Large intestine (tissue), 3 donors: ENCODE measurements around the gene GEMIN5. TPM values are rescaled to one million over a fixed set of nuclear protein-coding genes. Genes with fewer than 3 reads are reported as not detected.

Experiments
- DNase-seq, 2 donors: peaks; one replicate each; pipeline versions ENCODE4 v3.0.0 to v3.0.0-alpha.2; 2013
- H3K27ac ChIP-seq: one replicate; pipeline ENCODE4 v1.5.1; 2013; ENCODE audit warnings: low read length
- H3K27me3 ChIP-seq: 2 replicates; pipeline ENCODE4 v1.6.1; 2013; ENCODE audit warnings: low read length; ENCODE audit not compliant: control insufficient read depth, insufficient read depth
- H3K36me3 ChIP-seq: 2 replicates; pipeline ENCODE4 v1.6.1; 2013; ENCODE audit warnings: low read length; ENCODE audit not compliant: control insufficient read depth, insufficient read depth
- H3K4me1 ChIP-seq: one replicate; pipeline ENCODE4 v1.6.1; 2013; ENCODE audit warnings: low read length; ENCODE audit not compliant: control insufficient read depth, insufficient read depth
- H3K4me3 ChIP-seq: one replicate; pipeline ENCODE4 v1.5.1; 2013; ENCODE audit warnings: low read length
- H3K9me3 ChIP-seq: one replicate; pipeline ENCODE4 v1.6.1; 2013; ENCODE audit warnings: mild to moderate bottlenecking, low read depth, low read length, moderate library complexity; ENCODE audit not compliant: control insufficient read depth
- WGBS: methylation state at CpG from one replicate; pipeline ENCODE4 v1.1.5; 2013; ENCODE audit warnings: low lambda C conversion rate; ENCODE audit not compliant: insufficient coverage; 5-methylcytosine and 5-hydroxymethylcytosine counted together
- polyA plus RNA-seq: library from polyadenylated mRNA; unstranded; fragments of 120-200 nt; gene quantifications from one replicate; pipeline ENCODE4 v1.2.1, GENCODE V29; 2013

The GEMIN5 gene
- polyA plus RNA-seq, 1 donor: 12.7 TPM

DNA sequence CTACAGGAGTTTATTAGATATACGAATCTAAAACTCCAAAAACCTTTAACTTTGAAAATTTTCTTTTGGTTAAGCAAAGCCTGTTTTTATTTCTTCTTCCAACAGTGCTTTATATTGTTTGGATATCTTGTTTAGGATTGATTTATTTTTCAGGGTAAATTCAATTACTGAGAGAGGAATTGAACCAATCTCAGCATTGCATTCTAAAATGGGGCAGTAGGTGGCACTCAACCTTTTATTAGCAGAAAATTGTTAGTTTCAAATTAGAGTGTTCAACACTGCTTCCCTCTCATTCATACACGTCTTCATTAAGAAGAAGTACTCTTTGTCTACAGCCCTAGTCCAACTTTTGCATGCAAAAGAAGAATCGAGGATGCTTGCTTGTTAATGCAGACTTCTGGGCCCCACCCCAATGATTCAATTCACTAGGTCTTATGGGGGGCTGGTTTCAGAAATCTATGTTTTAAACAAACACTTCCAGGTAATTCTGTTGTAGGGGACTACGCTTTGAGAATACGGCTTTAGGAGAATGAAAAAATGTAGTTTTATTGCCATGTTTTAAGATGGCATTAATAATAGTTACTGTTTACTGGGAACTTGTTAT, 29.5 kb upstream of the GEMIN5 start:
- no peaks in the 10 kb centered on the region for H3K9me3 ChIP-seq
- H3K27ac ChIP-seq: no peak overlapping the region
- no peak for DNase-seq
- H3K4me3 ChIP-seq: no peak overlapping the region
- peaks cover 18% of the 10 kb centered on the region for H3K36me3 ChIP-seq
- no peaks in the 10 kb centered on the region for H3K27me3 ChIP-seq
- WGBS: no CpG with 5 or more reads among the region's 5 CpGs
- H3K4me1 ChIP-seq: peaks cover 5% of the 10 kb centered on the region

DNA sequence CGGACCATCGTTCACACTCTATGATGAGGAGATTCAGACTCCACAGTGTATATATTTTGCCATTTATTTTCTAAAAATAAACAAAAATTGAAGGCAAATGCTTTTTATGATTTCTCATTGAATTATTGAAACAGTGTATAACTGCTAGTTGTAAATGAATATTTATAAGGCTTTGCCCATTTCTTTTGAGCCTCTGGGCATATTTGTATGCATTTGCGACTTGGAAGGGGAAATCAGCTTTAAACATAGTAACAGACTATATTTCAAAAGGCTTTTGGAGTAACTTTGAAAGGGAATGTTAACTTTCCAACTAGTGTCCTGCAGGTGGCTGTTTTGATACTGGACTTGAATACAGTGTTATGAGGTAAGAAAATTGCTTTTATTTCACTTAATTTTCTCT, 28.9 kb upstream of the GEMIN5 start:
- no peak for DNase-seq
- WGBS: 100% methylated on average over 1 of the region's 3 CpGs
- H3K27ac ChIP-seq: no peak overlapping the region
- H3K4me3 ChIP-seq: no peak overlapping the region
- H3K9me3 ChIP-seq: no peaks in the 10 kb centered on the region
- H3K4me1 ChIP-seq: peaks cover 5% of the 10 kb centered on the region
- peaks cover 21% of the 10 kb centered on the region for H3K36me3 ChIP-seq
- H3K27me3 ChIP-seq: no peaks in the 10 kb centered on the region

DNA sequence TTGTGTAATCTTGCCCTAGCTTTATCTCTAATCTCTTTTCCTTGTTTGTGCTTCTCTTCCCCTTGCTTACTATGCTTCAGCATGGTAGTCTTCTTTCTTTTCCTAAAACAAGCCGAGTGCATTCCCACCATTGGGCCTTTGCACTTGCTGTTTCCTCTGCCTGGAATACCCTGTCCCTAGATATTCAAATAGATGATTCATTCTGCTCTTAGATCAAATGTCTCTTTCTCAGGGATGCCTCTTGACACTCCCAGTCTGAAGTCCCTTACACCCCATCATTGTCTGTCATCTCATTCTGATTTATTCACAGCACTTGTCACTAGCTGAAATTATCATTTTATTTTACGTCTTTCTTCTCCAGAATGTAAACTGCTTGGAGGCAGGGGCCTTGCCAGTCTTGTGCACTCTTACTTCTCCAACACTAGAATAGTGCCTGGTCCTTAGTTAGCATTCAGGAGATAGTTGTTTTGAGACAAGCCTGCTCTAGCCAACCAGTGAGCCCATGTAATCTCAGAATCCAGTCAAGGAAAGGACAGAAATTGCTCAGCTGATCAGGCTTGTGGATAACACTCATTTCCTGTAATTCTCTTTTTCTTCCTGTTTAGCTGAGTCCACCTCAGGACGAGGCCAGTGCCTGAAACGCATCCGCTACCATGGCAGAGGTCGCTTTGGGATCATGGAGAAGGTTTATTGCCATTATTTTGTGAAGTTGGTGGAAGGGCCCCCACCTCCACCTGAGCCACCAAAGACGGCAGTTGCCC, 28.2 kb upstream of the GEMIN5 start:
- WGBS: 50% methylated on average over 1 of the region's 7 CpGs
- H3K27ac ChIP-seq: no peak overlapping the region

DNA sequence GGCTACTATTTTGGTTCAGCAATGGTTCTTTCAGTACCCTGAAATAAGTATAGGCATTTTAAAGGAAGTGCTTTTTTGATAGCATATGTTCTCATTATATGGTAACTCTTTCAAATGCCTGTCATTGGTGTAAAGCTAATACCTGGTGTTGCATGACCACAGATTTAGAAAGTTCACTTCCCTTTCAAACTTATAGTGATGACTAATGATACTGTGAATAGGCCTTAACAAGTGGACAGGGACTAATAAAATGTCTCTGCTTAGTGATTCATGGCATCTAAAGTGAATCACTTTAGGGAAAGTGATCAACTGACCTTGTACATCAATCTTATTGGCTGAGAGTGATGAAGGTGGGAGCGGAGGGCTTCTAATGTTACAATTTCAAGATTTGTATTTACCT, 24.5 kb upstream of the GEMIN5 start:
- DNase-seq: no peak
- H3K27ac ChIP-seq: no peak overlapping the region
- no peak overlapping the region for H3K4me3 ChIP-seq
- no peaks in the 10 kb centered on the region for H3K9me3 ChIP-seq
- H3K27me3 ChIP-seq: no peaks in the 10 kb centered on the region
- no CpG with 5 or more reads among the region's 1 CpG for WGBS
- H3K4me1 ChIP-seq: no peaks in the 10 kb centered on the region
- peaks cover 42% of the 10 kb centered on the region for H3K36me3 ChIP-seq

More for the DNA sequence above, 28.2 kb upstream of the GEMIN5 start:
- DNase-seq: no peak
- H3K9me3 ChIP-seq: no peaks in the 10 kb centered on the region
- no peak overlapping the region for H3K4me3 ChIP-seq
- no peaks in the 10 kb centered on the region for H3K27me3 ChIP-seq
- peaks cover 5% of the 10 kb centered on the region for H3K4me1 ChIP-seq
- peaks cover 26% of the 10 kb centered on the region for H3K36me3 ChIP-seq

DNA sequence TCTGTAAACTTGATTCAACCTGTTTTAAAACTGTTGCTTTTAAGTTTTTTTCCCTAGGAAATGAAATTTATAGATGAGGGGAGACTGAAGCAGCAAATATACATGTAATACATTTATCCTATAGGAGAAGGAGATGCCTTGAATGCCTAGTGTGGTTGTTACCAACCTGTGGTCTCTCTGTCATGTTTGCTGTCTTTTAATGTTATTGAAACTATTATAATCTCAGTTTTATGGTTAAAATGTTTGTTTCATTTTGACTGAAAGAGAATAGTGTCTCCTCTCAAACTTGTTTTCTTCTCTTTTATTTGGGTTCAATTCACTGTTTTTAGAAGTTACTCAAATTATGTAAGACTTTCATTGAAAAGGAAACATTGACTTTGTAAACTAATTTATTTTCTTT, 18.7 kb upstream of the GEMIN5 start:
- DNase-seq: no peak
- H3K4me3 ChIP-seq: no peak overlapping the region
- no peaks in the 10 kb centered on the region for H3K27me3 ChIP-seq
- H3K4me1 ChIP-seq: no peaks in the 10 kb centered on the region
- no peak overlapping the region for H3K27ac ChIP-seq
- H3K9me3 ChIP-seq: no peaks in the 10 kb centered on the region
- H3K36me3 ChIP-seq: peaks cover 33% of the 10 kb centered on the region

DNA sequence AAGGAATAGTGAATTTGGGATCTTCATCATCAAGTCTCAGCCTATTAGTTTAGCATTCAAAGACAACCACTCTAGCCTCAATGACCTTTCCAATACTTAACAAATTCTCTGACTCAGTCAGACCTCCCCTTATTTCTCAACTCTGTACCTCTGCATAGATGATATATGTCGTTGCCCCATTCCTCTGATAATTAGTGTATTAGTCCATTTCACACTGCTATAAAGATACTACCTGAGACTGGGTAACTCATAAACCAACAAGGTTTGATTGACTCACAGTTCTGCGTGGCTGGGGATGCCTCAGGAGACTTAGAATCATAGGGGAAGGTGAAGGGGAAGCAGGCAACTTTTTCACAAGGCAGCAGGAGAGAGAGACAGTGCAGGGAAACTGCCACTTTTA, 11.8 kb upstream of the GEMIN5 start:
- H3K27me3 ChIP-seq: no peaks in the 10 kb centered on the region
- H3K9me3 ChIP-seq: no peaks in the 10 kb centered on the region
- peak; percentile 24 to 55 for DNase-seq
- no peaks in the 10 kb centered on the region for H3K36me3 ChIP-seq
- H3K4me1 ChIP-seq: no peaks in the 10 kb centered on the region
- H3K4me3 ChIP-seq: no peak overlapping the region
- 60% methylated on average over 1 of the region's 2 CpGs for WGBS
- peak overlapping the region; percentile 30 for H3K27ac ChIP-seq

DNA sequence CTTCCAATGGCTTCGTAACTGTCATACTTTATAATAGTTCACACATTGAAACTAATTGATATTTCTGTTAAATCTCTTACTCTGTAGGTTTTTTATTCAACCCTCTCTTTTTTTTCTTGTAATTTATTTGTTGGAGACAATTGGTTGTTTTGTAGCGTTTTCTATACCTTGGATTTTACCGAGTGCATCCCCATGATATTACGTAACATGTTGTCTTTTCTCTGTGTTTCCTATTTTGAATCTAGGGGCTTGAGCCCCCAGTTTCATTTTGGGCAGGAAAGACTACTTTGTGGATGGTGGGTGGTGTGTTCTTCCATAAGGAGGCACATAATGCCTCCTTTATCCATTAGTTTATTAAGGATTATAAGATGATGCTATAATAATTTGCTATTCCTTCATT, 10.3 kb upstream of the GEMIN5 start:
- H3K27ac ChIP-seq: no peak overlapping the region
- H3K9me3 ChIP-seq: no peaks in the 10 kb centered on the region
- 100% methylated on average over 1 of the region's 4 CpGs for WGBS
- H3K4me3 ChIP-seq: no peak overlapping the region
- no peak for DNase-seq
- H3K27me3 ChIP-seq: no peaks in the 10 kb centered on the region
- H3K4me1 ChIP-seq: no peaks in the 10 kb centered on the region
- no peaks in the 10 kb centered on the region for H3K36me3 ChIP-seq

DNA sequence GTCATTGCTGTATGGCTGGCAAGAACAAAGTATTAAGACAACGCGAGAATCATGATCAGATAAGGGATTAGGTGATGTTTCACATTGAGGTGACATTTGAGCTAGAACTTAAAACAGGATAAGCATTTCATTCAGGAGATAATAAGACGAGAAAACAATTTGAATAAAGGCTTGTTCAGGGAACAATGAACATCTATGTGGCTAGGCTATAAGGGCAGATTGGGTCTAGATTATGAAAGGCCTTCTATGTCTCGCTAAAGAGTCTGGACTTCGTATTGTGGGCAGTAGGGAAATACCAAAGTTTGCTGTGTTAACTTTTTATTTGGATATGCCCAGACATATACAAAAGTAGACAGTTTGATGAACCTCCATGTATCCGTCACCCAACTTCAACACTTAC, 9.8 kb upstream of the GEMIN5 start:
- H3K27ac ChIP-seq: no peak overlapping the region
- DNase-seq: no peak
- H3K27me3 ChIP-seq: no peaks in the 10 kb centered on the region
- H3K4me3 ChIP-seq: no peak overlapping the region
- WGBS: 70% methylated on average over 2 of the region's 6 CpGs
- peaks cover 2% of the 10 kb centered on the region for H3K36me3 ChIP-seq
- no peaks in the 10 kb centered on the region for H3K4me1 ChIP-seq
- H3K9me3 ChIP-seq: no peaks in the 10 kb centered on the region

DNA sequence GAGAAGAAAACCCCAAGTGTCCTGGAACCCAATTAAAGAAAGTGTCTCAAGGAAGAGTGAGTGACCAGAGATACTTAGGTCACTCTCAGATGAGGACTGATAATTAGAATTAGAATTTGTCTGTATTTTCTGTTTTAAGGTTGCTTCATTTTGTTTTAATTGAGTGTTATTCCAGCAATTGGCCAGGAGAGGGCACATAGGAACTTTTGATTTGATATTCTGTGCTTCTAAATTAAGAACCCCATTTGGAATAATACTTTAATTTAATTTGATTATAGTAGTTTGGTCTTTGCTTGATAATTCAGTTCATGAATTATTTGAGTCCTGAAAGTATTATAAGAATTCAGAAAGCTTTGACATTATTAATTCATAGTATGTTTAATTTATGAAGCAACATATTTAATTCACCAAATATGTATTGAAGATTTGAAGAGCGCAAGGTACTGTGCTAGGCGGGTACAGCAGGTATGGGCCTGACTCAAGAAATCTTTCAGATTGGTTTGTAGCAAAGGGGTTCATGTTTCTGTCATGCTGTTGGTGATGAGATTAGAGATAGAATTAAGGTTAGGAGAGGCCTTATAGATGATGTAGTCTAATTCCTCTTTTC, 7.8 kb upstream of the GEMIN5 start:
- WGBS: 100% methylated on average over 2 of the region's 2 CpGs
- Histone ChIP-seq H3K36me3 (peaks cover 2% of the 10 kb centered on the region), H3K4me3 (no peak overlapping the region), H3K4me1 (no peaks in the 10 kb centered on the region), H3K27me3 (no peaks in the 10 kb centered on the region), H3K9me3 (no peaks in the 10 kb centered on the region), H3K27ac (no peak overlapping the region)
- no peak for DNase-seq

DNA sequence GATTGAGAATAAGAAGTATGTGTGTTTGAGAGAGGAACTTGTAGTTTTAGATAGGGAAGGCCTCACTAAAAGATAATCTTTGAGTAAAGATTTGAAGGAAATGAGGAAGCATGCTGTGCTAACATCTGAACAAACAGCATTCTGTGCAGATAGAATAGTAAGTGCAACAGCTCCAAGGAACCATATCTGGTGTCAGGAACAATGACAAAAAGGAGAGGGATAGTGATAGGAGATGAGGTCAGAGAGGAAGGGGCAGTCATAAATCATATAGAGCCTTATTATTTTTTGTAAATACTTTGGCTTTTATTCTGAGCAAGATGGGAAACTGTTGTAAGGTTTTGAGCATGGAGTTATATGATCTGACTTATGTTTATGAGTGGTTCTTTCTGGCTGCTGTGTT, 6.7 kb upstream of the GEMIN5 start:
- H3K9me3 ChIP-seq: no peaks in the 10 kb centered on the region

DNA sequence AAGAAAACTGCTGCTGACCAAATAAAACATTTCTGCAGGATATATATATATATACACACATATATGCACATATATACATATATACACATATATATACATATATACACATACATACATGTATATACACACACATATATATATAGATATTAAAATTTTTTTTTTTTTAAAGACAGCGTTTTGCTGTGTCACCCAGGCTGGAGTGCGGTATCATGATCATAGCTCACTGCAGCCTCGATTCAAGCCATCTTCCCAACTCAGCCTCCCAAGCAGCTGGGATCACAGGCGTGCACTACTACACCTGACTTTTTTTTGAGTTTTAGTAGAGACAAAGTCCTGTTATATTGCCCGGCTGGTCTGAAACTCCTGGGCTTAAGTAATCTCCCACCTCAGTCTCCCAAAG, 5.5 kb upstream of the GEMIN5 start:
- Histone ChIP-seq H3K36me3 (peaks cover 2% of the 10 kb centered on the region), H3K4me3 (no peak overlapping the region), H3K4me1 (no peaks in the 10 kb centered on the region), H3K27me3 (no peaks in the 10 kb centered on the region), H3K9me3 (no peaks in the 10 kb centered on the region), H3K27ac (no peak overlapping the region)
- no CpG with 5 or more reads among the region's 5 CpGs for WGBS
- DNase-seq: no peak

More for the DNA sequence above, 6.7 kb upstream of the GEMIN5 start:
- Histone ChIP-seq H3K4me3 (no peak overlapping the region), H3K36me3 (peaks cover 2% of the 10 kb centered on the region), H3K4me1 (no peaks in the 10 kb centered on the region), H3K27me3 (no peaks in the 10 kb centered on the region), H3K27ac (no peak overlapping the region)
- no peak for DNase-seq
